Measurements from ENCODE around the gene RALGDS.
"Not testable (repeated sequence)": the region's sequence is repeated elsewhere in the genome, so short reads cannot be mapped to it uniquely, and the experiment has no call there.

The RALGDS gene

GRCh38 chr9:133067006-133067405 lies 54.0 kb downstream of the RALGDS start:
- no peak for DNase-seq (ENCODE audit: low read depth)

GRCh38 chr9:133066181-133066983 lies 54.7 kb downstream of the RALGDS start:
- DNase-seq (ENCODE audit: low read depth) = no peak

- no peak for DNase-seq (ENCODE audit: low read depth)
Observed at GRCh38 chr9:133065070-133065388, 56.0 kb downstream of the RALGDS start.

GRCh38 chr9:133064241-133065069 lies 56.6 kb downstream of the RALGDS start:
- no peak for DNase-seq (ENCODE audit: low read depth)

- no peak for DNase-seq (ENCODE audit: low read depth)
Observed at GRCh38 chr9:133063500-133064231, 57.4 kb downstream of the RALGDS start.

GRCh38 chr9:133063159-133063499 lies 57.9 kb downstream of the RALGDS start:
- DNase-seq (ENCODE audit: low read depth) = no peak

DNA sequence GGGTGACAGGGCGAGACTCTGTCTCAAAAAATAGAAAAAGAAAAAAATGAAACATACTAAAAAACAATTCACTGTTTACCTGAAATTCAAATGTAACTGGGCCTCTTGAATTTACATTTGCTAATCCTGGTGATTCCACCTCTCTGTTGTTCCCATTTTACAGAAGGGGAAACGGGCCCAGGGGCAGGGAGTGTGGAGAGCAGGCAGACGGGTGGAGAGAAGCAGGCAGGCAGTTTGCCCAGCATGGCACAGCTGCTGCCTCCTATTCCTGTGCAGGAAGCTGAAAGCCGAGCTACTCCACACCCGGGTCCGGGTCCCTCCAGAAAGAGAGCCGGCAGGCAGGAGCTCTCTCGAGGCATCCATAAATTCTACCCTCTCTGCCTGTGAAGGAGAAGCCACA lies 58.5 kb downstream of the RALGDS start:
- not testable (repeated sequence) for DNase-seq (ENCODE audit: low read depth)

DNA sequence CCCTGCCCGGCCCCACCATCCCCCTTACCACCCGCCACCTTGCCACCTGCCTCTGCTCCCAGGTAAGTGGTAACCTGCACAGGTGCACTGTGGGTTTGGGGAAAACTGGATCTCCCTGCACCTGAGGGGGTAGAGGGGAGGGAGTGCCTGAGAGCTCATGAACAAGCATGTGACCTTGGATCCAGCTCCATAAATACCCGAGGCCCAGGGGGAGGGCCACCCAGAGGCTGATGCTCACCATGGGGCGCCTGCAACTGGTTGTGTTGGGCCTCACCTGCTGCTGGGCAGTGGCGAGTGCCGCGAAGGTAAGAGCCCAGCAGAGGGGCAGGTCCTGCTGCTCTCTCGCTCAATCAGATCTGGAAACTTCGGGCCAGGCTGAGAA lies 59.3 kb downstream of the RALGDS start, which contains the start of gene CEL:
Gene CEL, plus strand, starts transcription at position 218 of the 382 bp plus-strand sequence. Its CDS starts 22 bp downstream, at position 240.
- DNase-seq (ENCODE audit: low read depth) = not testable (repeated sequence)

DNA sequence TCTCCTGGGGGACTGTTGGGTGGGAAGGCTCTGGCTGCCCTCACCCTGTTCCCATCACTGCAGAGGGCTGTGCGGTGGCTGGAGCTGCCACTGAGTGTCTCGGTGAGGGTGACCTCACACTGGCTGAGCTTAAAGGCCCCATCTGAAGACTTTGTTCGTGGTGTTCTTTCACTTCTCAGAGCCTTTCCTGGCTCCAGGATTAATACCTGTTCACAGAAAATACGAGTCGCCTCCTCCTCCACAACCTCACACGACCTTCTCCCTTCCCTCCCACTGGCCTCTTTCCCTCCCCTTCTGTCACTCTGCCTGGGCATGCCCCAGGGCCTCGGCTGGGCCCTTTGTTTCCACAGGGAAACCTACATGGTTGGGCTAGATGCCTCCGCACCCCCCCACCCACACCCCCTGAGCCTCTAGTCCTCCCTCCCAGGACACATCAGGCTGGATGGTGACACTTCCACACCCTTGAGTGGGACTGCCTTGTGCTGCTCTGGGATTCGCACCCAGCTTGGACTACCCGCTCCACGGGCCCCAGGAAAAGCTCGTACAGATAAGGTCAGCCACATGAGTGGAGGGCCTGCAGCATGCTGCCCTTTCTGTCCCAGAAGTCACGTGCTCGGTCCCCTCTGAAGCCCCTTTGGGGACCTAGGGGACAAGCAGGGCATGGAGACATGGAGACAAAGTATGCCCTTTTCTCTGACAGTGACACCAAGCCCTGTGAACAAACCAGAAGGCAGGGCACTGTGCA lies 59.8 kb downstream of the RALGDS start:
- DNase-seq (ENCODE audit: low read depth) = not testable (repeated sequence)

DNA sequence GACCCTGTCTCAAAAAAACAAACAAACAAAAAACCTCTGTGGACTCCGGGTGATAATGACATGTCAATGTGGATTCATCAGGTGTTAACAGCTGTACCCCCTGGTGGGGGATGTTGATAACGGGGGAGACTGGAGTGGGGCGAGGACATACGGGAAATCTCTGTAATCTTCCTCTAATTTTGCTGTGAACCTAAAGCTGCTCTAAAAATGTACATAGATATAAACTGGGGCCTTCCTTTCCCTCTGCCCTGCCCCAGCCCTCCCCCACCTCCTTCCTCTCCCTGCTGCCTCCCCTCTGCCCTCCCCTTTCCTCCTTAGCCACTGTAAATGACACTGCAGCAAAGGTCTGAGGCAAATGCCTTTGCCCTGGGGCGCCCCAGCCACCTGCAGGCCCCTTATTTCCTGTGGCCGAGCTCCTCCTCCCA lies 60.6 kb downstream of the RALGDS start:
- no peak for DNase-seq (ENCODE audit: low read depth)

DNA sequence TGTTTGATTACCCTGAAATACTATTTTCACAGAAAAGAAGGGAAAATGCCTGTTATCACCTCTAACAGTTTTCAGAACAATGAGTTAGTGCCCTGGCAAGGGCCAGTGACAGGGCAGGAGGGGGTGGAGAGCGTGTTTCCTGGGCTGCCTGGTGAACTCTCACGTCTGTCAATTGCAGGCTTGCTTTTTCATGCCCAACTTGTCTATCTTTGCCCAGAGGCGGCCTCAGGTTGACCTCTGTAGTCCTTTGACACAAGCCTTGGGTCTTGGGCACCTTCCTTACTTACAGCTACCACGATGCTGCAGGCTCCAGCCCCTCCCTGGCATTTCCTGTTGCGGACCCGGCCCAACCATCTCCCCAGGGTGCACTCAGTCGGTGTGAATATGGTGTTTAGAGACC lies 61.4 kb downstream of the RALGDS start:
- no peak for DNase-seq (ENCODE audit: low read depth)

- no peak for DNase-seq (ENCODE audit: low read depth)
Observed at GRCh38 chr9:133058550-133059320, 62.3 kb downstream of the RALGDS start.

DNA sequence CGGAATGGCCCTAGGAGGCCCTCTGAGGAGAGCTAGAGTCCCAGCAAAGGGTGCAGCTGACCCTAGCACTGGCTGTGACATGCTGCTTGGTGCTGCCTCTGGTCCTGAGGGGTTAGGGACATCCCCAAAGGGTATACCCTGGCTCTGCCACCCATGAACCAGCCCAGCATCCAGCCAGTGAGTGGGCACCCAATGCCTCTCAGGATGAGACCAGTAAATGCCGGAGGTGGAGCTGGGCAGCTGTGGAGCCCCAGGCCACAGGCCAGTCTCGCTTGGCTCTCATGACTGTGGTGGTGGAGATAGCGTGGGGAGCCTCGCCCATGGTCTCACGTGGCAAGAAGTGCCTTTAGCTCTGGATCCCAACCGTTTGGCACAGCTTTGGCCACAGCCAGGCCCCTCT lies 63.0 kb downstream of the RALGDS start:
- no peak for DNase-seq (ENCODE audit: low read depth)

DNA sequence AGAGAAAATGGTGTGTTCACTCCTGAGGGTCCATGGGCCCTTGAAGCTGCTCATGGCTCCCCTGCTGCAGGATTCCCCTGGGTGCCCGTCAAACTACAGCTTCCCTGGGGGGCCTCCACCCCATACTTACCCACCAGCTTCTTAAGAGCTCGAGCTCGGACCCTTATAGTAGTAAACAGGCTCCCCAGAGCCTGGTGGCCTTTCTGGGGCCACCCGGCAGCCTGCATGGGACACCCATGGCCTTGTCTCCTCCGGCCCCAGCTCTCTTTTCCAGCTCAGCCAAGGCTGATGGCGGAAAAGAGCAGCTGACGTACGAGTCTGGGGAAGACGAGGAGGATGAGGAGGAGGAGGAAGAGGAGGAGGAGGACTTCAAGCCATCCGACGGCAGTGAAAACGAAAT lies 63.5 kb downstream of the RALGDS start:
- no peak for DNase-seq (ENCODE audit: low read depth)

GRCh38 chr9:133057006-133057405 lies 64.0 kb downstream of the RALGDS start:
- DNase-seq (ENCODE audit: low read depth) = no peak

DNA sequence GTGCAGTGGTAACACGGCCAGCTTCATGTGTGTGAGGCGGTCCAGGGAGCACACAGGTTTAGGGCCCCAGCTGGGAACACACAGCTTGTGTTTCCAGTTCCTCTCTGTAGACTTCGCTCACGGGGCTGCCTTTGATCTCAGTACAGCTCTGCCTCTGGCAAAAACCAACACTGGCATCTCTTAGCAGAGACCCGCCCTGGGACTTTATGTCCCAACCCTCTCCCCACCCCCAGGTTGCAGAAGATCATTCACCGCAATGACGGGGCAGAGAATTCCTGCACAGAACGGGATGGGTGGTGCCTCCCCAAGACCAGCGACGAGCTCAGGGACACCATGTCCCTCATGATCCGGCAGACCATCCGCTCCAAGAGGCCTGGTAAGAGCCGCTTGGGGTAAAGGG lies 64.5 kb downstream of the RALGDS start:
- DNase-seq (ENCODE audit: low read depth) = no peak

- no peak for DNase-seq (ENCODE audit: low read depth)
Observed at GRCh38 chr9:133055788-133056420, 65.1 kb downstream of the RALGDS start.

DNA sequence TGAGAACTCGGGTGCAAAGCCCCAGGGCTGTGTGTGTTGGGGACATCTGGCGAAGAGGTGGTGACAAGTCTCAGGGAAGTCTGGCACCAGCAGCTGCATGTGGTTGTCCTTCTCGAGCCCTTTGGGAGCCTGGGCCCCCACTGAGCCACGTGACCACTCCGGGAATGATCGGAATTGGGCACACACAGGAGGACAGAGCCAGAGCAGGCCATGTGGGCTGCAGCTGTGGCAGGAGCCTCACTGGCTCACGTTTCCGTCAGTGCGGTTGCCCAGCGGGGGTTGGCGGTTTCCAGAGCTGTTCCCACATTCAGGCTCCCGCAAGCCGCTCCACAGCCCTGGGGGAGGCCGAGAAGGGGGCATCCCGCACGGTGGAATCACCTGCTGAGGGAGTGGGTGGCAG lies 66.1 kb downstream of the RALGDS start:
- no peak for DNase-seq (ENCODE audit: low read depth)

GRCh38 chr9:133054194-133054890 lies 66.7 kb downstream of the RALGDS start:
- DNase-seq (ENCODE audit: low read depth) = no peak

DNA sequence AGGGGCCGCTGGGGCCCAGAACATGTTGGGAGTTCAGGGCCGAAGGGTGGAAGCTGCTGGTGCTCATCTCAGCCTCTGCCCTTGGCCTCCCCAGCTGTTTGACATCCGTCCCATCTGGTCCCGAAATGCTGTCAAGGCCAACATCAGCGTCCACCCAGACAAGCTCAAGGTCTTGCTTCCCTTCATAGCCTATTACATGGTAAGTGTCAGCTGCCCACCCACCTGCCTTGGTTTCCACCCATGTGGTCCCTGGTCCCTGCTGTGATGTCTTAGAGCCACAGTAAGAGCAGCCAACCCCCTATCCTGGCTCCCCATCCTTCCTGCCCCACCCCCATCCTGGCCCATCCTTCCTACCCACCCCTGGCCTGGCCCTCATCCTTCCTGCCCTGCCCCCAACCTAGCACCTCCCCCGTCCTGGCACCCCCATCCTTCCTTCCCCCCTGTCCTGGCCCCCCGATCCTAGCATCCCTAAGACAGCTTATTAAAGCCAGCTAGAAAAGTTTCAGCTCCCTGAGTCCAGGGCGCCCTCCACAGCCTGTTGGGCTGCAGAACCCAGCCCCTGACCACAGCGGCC lies 69.0 kb downstream of the RALGDS start:
- DNase-seq (ENCODE audit: low read depth) = no peak
